Measurements from ENCODE around the gene PPP2R3B.
"Not testable (repeated sequence)": the region's sequence is repeated elsewhere in the genome, so short reads cannot be mapped to it uniquely, and the experiment has no call there.

The PPP2R3B gene

GRCh38 chrX:319579-320125, 67.1 kb downstream of the PPP2R3B start:
- DNase-seq (ENCODE audit: low spot score), result no peak

- DNase-seq (ENCODE audit: low spot score), result peak; percentile 100
Observed at GRCh38 chrX:318739-319578, 67.7 kb downstream of the PPP2R3B start, which contains the start of gene GTPBP6. Gene GTPBP6, minus strand, starts transcription at chrX:318796. Its CDS starts 9 bp downstream, at chrX:318787.

GRCh38 chrX:318068-318738, 68.5 kb downstream of the PPP2R3B start:
- peak; percentile 99 for DNase-seq (ENCODE audit: low spot score)

GRCh38 chrX:317424-318067, 69.2 kb downstream of the PPP2R3B start:
- no peak for DNase-seq (ENCODE audit: low spot score)

- no peak for DNase-seq (ENCODE audit: low spot score)
Observed at GRCh38 chrX:316351-317325, 70.1 kb downstream of the PPP2R3B start.

GRCh38 chrX:314781-315595, 71.7 kb downstream of the PPP2R3B start:
- DNase-seq (ENCODE audit: low spot score), result no peak

GRCh38 chrX:314049-314448, 72.7 kb downstream of the PPP2R3B start:
- no peak for DNase-seq (ENCODE audit: low spot score)

- no peak for DNase-seq (ENCODE audit: low spot score)
Observed at GRCh38 chrX:313546-313945, 73.2 kb downstream of the PPP2R3B start.

GRCh38 chrX:312621-313331, 73.9 kb downstream of the PPP2R3B start:
- DNase-seq (ENCODE audit: low spot score), result no peak

GRCh38 chrX:311156-312129, 75.3 kb downstream of the PPP2R3B start:
- DNase-seq (ENCODE audit: low spot score), result no peak

GRCh38 chrX:310621-311155, 76.0 kb downstream of the PPP2R3B start:
- no peak for DNase-seq (ENCODE audit: low spot score)

- no peak for DNase-seq (ENCODE audit: low spot score)
Observed at GRCh38 chrX:308821-309520, 77.7 kb downstream of the PPP2R3B start.

GRCh38 chrX:307261-308111, 79.2 kb downstream of the PPP2R3B start:
- no peak for DNase-seq (ENCODE audit: low spot score)

- not testable (repeated sequence) for DNase-seq (ENCODE audit: low spot score)
Observed at GRCh38 chrX:306614-307251, 80.0 kb downstream of the PPP2R3B start.

GRCh38 chrX:305781-306613, 80.7 kb downstream of the PPP2R3B start:
- DNase-seq (ENCODE audit: low spot score), result not testable (repeated sequence)

All from kidney tubule cell (primary cell).